Bronchial epithelial cell (primary cell): ENCODE measurements around the gene EPN1. TPM values are rescaled to one million over a fixed set of nuclear protein-coding genes. Genes with fewer than 3 reads are reported as not detected.
A peak's percentile ranks its signal among the peaks of the same experiment; 100 is the strongest.

Experiments
- DNase-seq: peaks from one replicate; pipeline ENCODE4 v3.0.0-alpha.2; 2010; ENCODE audit warnings: low read depth
- FAIRE-seq: peaks from 2 replicates; lab custom pipeline; 2011; peaks lifted over from hg19 to GRCh38; lab: Jason Lieb, UNC
- H3K27me3 ChIP-seq: 2 replicates; pipeline ENCODE4 v1.5.1; 2011; ENCODE audit warnings: low read length; ENCODE audit not compliant: control insufficient read depth, insufficient read depth
- H3K36me3 ChIP-seq: 2 replicates; pipeline ENCODE4 v1.5.1; 2011; ENCODE audit warnings: low read length; ENCODE audit not compliant: control insufficient read depth, insufficient read depth
- H3K4me3 ChIP-seq: 2 replicates; pipeline ENCODE4 v1.5.1; 2011; ENCODE audit warnings: mild to moderate bottlenecking, low read depth, low read length, control low read depth
- total RNA-seq: library from RNA; depleted of rRNA; stranded (reverse); fragments of >200 nt; gene quantifications from 2 replicates; pipeline ENCODE4 v1.2.1, GENCODE V29; 2014
- TF ChIP-seq, protein P1 (sequence below): IDR thresholded peaks from 2 replicates; pipeline ENCODE4 v1.5.1; 2011; ENCODE audit warnings: mild to moderate bottlenecking, moderate library complexity, low read length, control low read depth, inconsistent platforms; ENCODE audit not compliant: insufficient read depth, severe bottlenecking

Gene EPN1
- total RNA-seq, 1 donor from 2014 or later, result 28.2 TPM

DNA sequence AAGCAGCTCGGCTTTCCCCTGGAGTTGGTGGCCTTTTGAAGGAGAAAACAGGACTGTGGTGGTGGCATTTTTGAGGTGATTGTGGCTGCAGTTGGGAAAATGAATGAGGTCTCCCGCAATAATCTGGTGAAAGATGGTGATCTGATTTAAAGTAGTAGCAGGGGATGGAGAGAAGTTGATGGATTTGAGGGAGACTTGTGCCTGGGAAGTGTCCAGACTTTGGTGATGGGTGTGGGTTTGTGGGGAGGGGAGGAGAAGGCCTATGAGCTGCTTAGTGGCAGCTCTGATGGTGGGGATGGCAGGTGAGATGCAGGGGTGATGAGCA is 4.0 kb upstream of the EPN1 start:
- peaks cover 37% of the 10 kb centered on the region for H3K36me3 ChIP-seq
- H3K4me3 ChIP-seq, result no peak overlapping the region
- no peak for FAIRE-seq
- TF ChIP-seq, protein P1, sequence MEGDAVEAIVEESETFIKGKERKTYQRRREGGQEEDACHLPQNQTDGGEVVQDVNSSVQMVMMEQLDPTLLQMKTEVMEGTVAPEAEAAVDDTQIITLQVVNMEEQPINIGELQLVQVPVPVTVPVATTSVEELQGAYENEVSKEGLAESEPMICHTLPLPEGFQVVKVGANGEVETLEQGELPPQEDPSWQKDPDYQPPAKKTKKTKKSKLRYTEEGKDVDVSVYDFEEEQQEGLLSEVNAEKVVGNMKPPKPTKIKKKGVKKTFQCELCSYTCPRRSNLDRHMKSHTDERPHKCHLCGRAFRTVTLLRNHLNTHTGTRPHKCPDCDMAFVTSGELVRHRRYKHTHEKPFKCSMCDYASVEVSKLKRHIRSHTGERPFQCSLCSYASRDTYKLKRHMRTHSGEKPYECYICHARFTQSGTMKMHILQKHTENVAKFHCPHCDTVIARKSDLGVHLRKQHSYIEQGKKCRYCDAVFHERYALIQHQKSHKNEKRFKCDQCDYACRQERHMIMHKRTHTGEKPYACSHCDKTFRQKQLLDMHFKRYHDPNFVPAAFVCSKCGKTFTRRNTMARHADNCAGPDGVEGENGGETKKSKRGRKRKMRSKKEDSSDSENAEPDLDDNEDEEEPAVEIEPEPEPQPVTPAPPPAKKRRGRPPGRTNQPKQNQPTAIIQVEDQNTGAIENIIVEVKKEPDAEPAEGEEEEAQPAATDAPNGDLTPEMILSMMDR, result no peak
- no peak for DNase-seq
- no peaks in the 10 kb centered on the region for H3K27me3 ChIP-seq

DNA sequence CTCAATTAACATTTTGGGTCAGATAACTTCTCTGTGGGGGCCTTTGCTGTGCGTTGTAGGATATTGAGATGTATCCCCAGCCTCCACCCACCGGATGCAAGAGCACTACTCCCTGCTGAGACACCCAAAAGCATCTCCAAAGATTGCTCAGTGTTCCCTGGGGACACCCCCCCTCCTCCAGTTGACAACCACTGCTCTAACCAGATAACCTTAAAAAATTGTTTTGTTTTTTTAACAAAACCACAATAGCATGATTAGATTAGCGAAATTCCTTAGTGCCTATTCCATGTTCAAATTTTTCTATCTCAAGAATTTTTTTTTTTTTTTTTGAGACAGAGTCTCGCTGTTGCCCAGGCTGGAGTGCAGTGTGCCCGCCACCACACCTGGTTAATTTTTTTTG is 2.6 kb upstream of the EPN1 start:
- peaks cover 29% of the 10 kb centered on the region for H3K36me3 ChIP-seq
- no peak for DNase-seq
- no peaks in the 10 kb centered on the region for H3K27me3 ChIP-seq
- TF ChIP-seq, protein P1, result no peak
- no peak overlapping the region for H3K4me3 ChIP-seq
- FAIRE-seq, result no peak

DNA sequence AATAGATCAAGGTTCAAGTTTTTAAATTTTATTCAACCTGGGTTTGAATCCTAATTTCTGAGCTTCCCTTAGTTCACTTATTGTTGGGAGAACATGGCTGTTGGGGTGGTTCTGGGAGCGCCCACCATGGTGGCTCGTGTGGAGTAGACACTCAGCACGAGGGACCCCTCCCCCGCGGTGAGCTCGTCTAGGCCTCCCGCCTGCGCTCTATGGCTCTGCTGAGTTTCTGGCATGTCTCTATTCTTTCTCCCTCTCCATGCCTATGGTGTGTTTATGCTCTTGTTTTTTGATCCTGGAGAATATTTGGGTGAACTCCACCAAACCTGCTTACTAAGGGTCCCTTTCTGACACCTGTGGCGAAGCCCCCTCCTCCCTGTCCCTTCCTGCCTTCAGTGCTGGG is 1.6 kb upstream of the EPN1 start:
- H3K27me3 ChIP-seq, result no peaks in the 10 kb centered on the region
- no peak overlapping the region for H3K4me3 ChIP-seq
- FAIRE-seq, result no peak
- TF ChIP-seq, protein P1, result no peak
- no peak for DNase-seq
- peaks cover 30% of the 10 kb centered on the region for H3K36me3 ChIP-seq

- no peaks in the 10 kb centered on the region for H3K27me3 ChIP-seq
- no peak for FAIRE-seq
- TF ChIP-seq, protein P1, result no peak
- H3K36me3 ChIP-seq, result peaks cover 30% of the 10 kb centered on the region
- DNase-seq, result no peak
- H3K4me3 ChIP-seq, result no peak overlapping the region
These were observed 1.1 kb upstream of the EPN1 start for GRCh38 chr19:55673889-55674288.

DNA sequence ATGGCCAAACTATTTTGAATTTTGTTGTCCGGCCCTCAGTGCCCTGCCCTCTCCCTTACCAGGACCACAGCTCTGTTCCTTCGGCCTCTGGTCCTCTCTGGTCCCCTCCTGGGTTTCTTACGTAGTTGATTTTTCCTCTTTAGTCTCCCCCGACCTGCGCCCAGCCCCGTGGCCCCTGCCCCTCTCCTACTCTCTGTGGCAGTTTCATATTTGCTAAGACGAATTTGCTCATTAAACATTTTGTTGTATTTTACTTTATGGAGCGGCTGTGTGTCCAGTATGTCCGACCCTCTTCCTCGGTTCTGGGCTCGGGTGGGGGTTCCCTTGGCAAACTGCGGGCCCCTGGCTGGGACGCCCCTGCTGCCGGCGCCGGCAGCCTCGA is 576 bp upstream of the EPN1 start:
- FAIRE-seq (no peak), DNase-seq (no peak)
- Histone ChIP-seq H3K36me3 (peaks cover 30% of the 10 kb centered on the region), H3K27me3 (no peaks in the 10 kb centered on the region), H3K4me3 (peak overlapping the region; percentile 79)
- TF ChIP-seq, protein P1, result no peak

DNA sequence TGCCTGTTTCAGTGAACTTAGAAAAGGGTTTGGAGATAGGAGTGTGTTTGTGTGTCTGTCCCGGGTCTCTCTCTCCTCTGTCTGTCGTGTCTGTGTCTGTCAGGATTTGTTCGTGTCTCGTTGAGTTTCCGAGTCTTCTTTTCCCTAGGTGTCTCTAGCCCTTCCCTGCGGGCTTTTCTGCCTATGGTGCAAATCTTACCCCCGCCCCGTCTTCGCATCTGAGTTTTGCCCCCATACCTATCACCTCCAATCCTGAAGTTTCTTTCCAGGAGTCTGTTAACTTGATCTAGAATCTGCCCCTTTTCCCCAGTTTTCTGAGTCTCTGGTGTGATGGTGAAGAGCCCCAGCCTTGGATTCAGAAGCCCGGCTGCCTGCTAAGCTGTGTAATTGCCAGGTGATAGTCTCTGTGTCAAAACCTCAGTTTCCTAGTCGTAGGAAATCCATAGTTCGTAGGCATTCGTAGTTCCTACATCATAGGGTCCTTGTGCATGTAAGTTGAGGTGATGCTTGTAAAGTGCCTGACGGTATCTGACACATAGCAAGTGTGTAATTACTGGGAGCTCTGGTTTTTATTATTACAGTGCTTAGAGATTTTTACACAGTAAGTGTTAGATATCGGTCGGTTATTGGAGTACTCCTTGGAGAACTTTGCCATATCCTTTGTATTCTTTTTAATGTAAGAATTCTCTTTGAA is 782 bp downstream of the EPN1 start:
- no peak for FAIRE-seq
- Histone ChIP-seq H3K4me3 (peak overlapping the region; percentile 79), H3K36me3 (peaks cover 21% of the 10 kb centered on the region), H3K27me3 (no peaks in the 10 kb centered on the region)
- DNase-seq, result peak; percentile 4
- TF ChIP-seq, protein P1, result no peak
